Muscle of arm (tissue), 12 donors: ENCODE results near the gene FAM107A. TPM values are rescaled to one million over a fixed set of nuclear protein-coding genes. Genes with fewer than 3 reads are reported as not detected.

ENCODE experiments used
- DNase-seq: peaks from one replicate; pipeline ENCODE4 v3.0.0-alpha.2; 2013
- polyA plus RNA-seq, 12 donors: library from polyadenylated mRNA; unstranded; fragments of 120-200 nt; gene quantifications; one replicate each; pipeline ENCODE4 v1.2.1, GENCODE V29; 2013; ENCODE audit not compliant: insufficient read length in 12 of 12

The FAM107A gene
- polyA plus RNA-seq, 12 donors, result 0.80 to 2.0 (median 1.4) TPM; not detected in 2

DNA sequence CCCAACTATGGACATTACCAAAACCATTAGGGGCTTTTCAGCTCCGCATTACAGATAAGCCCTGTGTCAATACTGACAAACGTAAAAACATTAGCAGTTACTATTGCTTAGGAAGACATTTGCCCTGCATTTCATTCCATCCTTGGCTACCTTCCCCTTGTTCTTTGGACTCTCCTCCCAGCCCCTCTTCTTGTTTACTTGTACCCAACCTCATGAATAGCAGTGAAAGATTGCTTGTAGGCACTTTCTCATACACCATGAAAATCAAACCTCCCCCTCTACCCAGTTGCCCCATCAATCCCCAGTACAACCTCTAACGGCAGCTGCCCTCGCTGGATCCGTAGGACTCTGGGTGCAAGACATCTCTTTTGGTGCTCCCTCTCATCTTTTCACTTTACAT, 16.9 kb upstream of the FAM107A start:
- DNase-seq, result no peak

GRCh38 chr3:58591517-58592510, 14.6 kb upstream of the FAM107A start:
- DNase-seq, result no peak

GRCh38 chr3:58588030-58588614, 10.9 kb upstream of the FAM107A start:
- peak; percentile 62 for DNase-seq

- DNase-seq, result no peak
These were observed 9.6 kb upstream of the FAM107A start for GRCh38 chr3:58586776-58587192.

DNA sequence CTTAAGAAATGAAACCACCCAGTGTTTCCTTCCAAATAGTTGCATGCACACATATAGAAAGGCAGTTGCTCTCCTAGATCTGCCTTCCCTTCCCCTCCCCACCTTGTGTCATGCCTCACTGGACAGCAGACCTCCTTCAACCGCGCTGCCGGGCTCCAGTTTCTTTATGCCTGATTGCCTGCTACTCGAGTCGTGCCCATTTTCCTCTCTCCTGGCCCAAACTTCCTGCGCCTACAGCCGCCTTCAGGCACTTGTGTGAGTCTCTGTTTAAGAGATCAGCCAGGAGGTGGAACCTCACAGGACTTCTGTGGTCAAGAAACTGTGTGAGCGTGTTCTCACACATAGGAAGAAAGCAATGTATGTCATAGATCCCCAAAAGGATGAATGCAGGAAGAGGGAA, 8.8 kb upstream of the FAM107A start:
- no peak for DNase-seq

DNA sequence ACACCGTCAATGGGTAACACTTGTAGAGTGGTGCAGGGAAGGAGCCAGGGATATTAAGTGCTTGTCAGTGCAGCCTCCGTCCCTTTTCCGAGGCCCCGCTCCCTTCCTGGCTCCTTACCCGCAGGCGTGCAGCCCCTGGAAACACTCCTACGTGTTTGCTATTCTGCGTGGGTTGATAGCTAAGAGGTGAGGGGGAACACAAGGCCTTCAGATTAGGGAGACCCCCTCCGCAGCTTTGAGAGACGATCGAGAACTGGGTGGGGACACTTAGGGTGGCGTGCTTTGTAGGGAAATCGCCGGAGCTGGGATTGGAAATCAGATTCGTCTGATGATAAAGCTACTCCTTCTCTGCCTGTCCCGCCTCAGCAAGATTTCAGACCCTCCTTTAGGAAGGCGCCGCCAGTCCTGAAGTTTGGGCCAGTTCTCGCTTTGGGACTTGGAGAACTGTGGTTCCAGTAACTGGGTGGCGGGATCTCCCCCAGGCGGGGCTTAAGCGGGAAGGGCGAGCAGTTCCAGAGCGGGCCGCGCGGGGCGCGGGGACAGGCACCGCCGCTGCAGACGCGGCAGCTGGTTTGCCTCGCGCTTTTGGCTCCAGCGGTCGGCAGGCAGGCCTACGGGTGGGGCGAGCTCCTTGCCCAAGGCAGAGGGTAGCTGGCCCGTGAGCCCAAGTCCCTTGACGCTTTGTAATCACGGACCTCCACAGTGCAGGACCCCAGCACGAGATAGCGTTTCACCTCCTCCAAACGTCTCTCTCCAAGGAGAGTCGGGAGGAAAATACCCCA, 8.0 kb upstream of the FAM107A start:
- DNase-seq, result peak; percentile 71

DNA sequence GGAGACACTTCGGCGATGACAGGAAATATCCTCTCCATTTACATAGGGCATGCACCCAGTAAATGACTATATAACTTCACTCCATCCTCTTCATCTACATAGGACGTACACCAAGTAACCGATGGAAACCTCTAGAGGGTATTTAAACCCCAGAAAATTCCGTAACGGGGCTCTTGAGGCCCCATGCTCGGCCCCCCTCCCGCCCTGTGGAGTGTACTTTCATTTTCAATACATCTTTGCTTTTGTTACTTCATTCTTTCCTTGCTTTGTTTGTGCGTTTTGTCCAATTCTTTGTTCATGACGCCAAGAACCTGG, 7.5 kb upstream of the FAM107A start:
- no peak for DNase-seq

GRCh38 chr3:58581328-58582091, 4.3 kb upstream of the FAM107A start:
- no peak for DNase-seq

- DNase-seq, result no peak
These were observed 3.7 kb upstream of the FAM107A start for GRCh38 chr3:58580826-58581327.

GRCh38 chr3:58578873-58579272, 1.7 kb upstream of the FAM107A start:
- DNase-seq, result no peak

DNA sequence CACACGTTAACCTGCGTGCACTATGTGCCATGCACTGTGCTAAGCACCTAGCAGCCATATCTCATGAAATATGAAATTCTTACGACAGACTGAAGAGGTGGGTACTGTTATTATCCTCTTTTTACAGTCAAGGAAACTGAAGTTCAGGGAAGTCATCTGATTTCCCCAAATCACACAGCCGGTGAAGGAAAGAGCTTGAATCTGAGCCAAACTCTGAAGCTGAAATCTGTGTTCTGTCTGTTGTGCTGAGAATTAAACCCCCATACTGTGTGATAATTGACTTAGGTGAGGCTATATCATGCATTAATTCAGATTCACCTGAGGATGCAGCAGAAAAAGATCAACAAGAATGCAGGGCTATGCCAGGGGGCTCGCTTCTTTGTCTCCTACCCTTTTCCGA, 475 bp downstream of the FAM107A start:
- no peak for DNase-seq

- no peak for DNase-seq
These were observed 1.1 kb downstream of the FAM107A start for GRCh38 chr3:58575971-58576652.

DNA sequence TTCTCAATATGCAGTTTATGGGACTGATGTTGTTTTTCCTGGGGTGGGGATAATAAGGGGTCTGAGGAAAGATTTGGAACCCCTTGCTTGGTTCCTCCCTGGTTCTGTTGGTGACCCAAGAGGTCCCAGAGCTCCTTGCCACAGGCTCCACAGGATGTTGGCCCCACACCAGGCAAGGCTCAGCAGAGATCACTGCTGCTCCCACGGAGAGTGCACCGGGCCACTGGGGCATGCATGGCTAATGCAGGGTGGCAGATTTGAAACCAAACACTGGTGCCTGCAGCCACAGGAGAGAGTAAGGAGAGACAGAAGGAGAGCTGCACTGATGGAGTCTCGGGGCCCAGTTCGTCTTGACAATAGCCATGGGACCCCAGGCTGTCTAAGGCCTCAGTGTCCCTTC, 2.5 kb downstream of the FAM107A start:
- DNase-seq, result no peak

- no peak for DNase-seq
These were observed 3.1 kb downstream of the FAM107A start for GRCh38 chr3:58574106-58574505.

DNA sequence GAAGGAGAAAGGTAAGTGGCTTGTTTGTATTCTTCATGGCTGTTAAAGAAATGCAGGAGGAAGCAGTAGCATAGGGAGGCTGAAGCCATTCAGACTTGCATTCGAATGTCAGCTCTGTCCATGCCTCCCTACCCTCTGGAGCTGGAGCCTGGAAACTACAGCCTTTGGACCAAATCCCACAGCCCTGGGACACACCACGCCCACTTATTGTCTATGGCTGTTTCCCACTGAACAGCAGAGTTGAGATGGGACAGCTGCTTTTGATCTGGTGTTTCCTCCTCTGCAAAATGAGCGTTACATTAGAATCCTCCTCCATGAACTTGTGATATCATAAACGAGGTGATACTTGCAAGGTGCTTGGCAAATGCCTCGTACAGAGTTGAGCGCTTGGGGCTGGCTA, 3.6 kb downstream of the FAM107A start:
- no peak for DNase-seq

- no peak for DNase-seq
These were observed 4.5 kb downstream of the FAM107A start for GRCh38 chr3:58572634-58573230.

DNA sequence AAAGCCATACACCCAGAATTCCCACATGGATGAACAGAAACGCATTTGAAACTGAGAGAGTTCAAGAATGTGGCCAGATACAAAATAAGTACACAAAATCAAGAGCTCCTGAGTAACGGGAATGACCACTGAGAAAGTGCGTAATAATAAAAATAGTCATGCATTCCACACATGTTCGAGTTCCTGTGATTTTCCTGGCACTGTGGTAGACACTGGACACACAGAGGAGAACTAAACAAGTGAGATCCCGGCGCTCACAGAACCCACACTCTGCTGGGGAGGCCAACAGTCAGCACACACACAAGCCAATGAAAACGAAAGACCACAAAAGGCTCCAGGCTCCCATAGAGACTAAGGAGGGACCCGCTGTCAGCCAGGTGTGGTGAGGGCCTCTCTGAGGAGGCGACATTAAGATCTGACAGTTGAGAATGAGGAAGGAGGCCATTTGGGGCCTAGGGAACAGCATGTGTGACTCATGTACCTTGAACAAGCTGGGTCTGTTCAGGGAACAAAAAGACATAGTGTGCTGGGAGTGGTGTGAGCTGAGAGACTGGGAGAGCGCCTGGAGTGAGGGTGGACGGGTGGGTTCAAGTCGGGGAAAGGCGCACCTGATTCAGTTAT, 5.1 kb downstream of the FAM107A start:
- no peak for DNase-seq

- no peak for DNase-seq
These were observed 6.3 kb downstream of the FAM107A start for GRCh38 chr3:58570851-58571250.

GRCh38 chr3:58569287-58570001, 7.7 kb downstream of the FAM107A start:
- no peak for DNase-seq
